Measurements from ENCODE around the gene LARGE1. TPM values are rescaled to one million over a fixed set of nuclear protein-coding genes. Genes with fewer than 3 reads are reported as not detected.

LARGE1 gene
- total RNA-seq, 4 donors from 2014 or later = 11.8 to 33.2 (median 22.6) TPM

GRCh38 chr22:33757802-33758483, 162.3 kb downstream of the LARGE1 start:
- H3K4me3 ChIP-seq (ENCODE audit: low read depth, poor library complexity, severe bottlenecking) = no peak overlapping the region
- TF ChIP-seq POLR2A (IDR thresholded peaks at IDR 0.05) = no peak
- no peak for TF ChIP-seq CTCF (IDR thresholded peaks at IDR 0.05)
- intact Hi-C loops (cut with DNase I; ENCODE audit: low total_unique reads) = no loop called here
- 72% methylated on average over 9 of the region's 9 CpGs for WGBS, 2 donors
- DNase-seq (ENCODE audit: low spot score in 2 of 2) = no peak

GRCh38 chr22:33757041-33757801, 163.1 kb downstream of the LARGE1 start:
- no peak overlapping the region for H3K4me3 ChIP-seq (ENCODE audit: low read depth, poor library complexity, severe bottlenecking)
- intact Hi-C loops (cut with DNase I; ENCODE audit: low total_unique reads) = no loop called here
- no peak for DNase-seq (ENCODE audit: low spot score in 2 of 2)
- TF ChIP-seq POLR2A (IDR thresholded peaks at IDR 0.05) (no peak), CTCF (IDR thresholded peaks at IDR 0.05) (no peak)
- 79 to 84% methylated on average over 15 of the region's 15 CpGs for WGBS, 2 donors

- WGBS, 2 donors = 78 to 88% methylated on average over 10 of the region's 10 CpGs
- H3K4me3 ChIP-seq (ENCODE audit: low read depth, poor library complexity, severe bottlenecking) = no peak overlapping the region
- DNase-seq (ENCODE audit: low spot score in 2 of 2) = no peak
- intact Hi-C loops (cut with DNase I; ENCODE audit: low total_unique reads) = no loop called here
- TF ChIP-seq POLR2A (IDR thresholded peaks at IDR 0.05) (no peak), CTCF (IDR thresholded peaks at IDR 0.05) (no peak)
These were observed 163.7 kb downstream of the LARGE1 start for GRCh38 chr22:33756508-33756949.

GRCh38 chr22:33748714-33749113, 171.6 kb downstream of the LARGE1 start:
- TF ChIP-seq POLR2A (IDR thresholded peaks at IDR 0.05) (no peak), CTCF (IDR thresholded peaks at IDR 0.05) (no peak)
- 83 to 91% methylated on average over 4 of the region's 4 CpGs for WGBS, 2 donors
- intact Hi-C loops (cut with DNase I; ENCODE audit: low total_unique reads) = no loop called here
- H3K4me3 ChIP-seq (ENCODE audit: low read depth, poor library complexity, severe bottlenecking) = no peak overlapping the region
- no peak for DNase-seq (ENCODE audit: low spot score in 2 of 2)

- WGBS, 2 donors = 93 to 95% methylated on average over 4 of the region's 4 CpGs
- TF ChIP-seq POLR2A (IDR thresholded peaks at IDR 0.05) (no peak), CTCF (IDR thresholded peaks at IDR 0.05) (no peak)
- H3K4me3 ChIP-seq (ENCODE audit: low read depth, poor library complexity, severe bottlenecking) = no peak overlapping the region
- no peak for DNase-seq (ENCODE audit: low spot score in 2 of 2)
- intact Hi-C loops (cut with DNase I; ENCODE audit: low total_unique reads) = no loop called here
These were observed 172.6 kb downstream of the LARGE1 start for GRCh38 chr22:33747576-33748180.
